T-helper 17 cell (primary cell): ENCODE results near the gene LGALS12. TPM values are rescaled to one million over a fixed set of nuclear protein-coding genes. Genes with fewer than 3 reads are reported as not detected.
"Not testable (repeated sequence)": the region's sequence is repeated elsewhere in the genome, so short reads cannot be mapped to it uniquely, and the experiment has no call there.

Source experiments
- ATAC-seq: fragments of 150-1000 bp; cut with Tn5 transposase; 2 replicates; pipeline ENCODE4 v1.10.0; 2021; ENCODE audit warnings: mild to moderate bottlenecking, moderate library complexity
- DNase-seq, 3 donors: peaks; one replicate each; pipeline versions ENCODE4 v3.0.0 to v3.0.0-alpha.2; 2020 to 2021
- H3K9me3 ChIP-seq: one replicate; pipeline ENCODE4 v1.7.0; 2013; ENCODE audit warnings: low read length, mild to moderate bottlenecking; ENCODE audit not compliant: control insufficient read depth, poor library complexity, severe bottlenecking
- H3K27ac Mint-ChIP-seq: one replicate; pipeline ENCODE4 v1.8.0; 2022; ENCODE audit warnings: mild to moderate bottlenecking, moderate library complexity, mixed read lengths
- H3K27me3 Mint-ChIP-seq: one replicate; pipeline ENCODE4 v1.8.0; 2022; ENCODE audit warnings: mixed read lengths
- H3K36me3 Mint-ChIP-seq: one replicate; pipeline ENCODE4 v1.8.0; 2022; ENCODE audit warnings: low read depth, mixed read lengths
- H3K4me1 Mint-ChIP-seq: one replicate; pipeline ENCODE4 v1.8.0; 2022; ENCODE audit warnings: mild to moderate bottlenecking, mixed read lengths
- H3K4me3 Mint-ChIP-seq: one replicate; pipeline ENCODE4 v1.8.0; 2022; ENCODE audit warnings: mild to moderate bottlenecking, moderate library complexity, mixed read lengths
- total RNA-seq, 4 donors: library from RNA in 2 of 4; stranded (reverse) in 2 of 4; gene quantifications; one replicate each; pipeline ENCODE4 v1.2.3 and lab custom pipeline; 2022 to 2026

Gene LGALS12
- total RNA-seq, 2 donors from 2014 or later = 0.72 to 9.7 TPM

DNA sequence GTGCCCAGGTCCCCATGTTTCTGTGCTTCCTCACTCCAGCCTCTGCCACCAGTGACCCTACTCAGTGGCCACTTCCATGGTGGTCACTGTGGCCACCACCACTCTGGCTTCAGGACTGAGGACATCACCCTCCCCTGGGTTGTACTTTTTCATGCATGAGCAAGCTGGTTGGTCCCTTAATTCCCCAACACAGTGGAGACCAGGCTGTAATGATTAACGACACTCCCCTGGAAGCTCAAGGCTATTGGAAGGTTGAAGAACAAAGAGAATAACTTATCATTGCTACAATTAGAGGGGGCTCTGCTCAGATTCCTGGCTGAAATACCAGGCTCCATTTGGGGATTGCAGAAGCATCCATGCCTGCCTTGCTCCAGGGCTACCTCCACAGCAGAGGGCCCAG is 41.2 kb downstream of the LGALS12 start:
- Mint-ChIP-seq H3K4me3 (no peak overlapping the region), H3K27me3 (no peaks in the 10 kb centered on the region), H3K36me3 (peaks cover 11% of the 10 kb centered on the region), H3K4me1 (peaks cover 22% of the 10 kb centered on the region), H3K27ac (peak overlapping the region; percentile 47)
- H3K9me3 ChIP-seq = no peaks in the 10 kb centered on the region
- ATAC-seq = no peak
- DNase-seq = no peak

DNA sequence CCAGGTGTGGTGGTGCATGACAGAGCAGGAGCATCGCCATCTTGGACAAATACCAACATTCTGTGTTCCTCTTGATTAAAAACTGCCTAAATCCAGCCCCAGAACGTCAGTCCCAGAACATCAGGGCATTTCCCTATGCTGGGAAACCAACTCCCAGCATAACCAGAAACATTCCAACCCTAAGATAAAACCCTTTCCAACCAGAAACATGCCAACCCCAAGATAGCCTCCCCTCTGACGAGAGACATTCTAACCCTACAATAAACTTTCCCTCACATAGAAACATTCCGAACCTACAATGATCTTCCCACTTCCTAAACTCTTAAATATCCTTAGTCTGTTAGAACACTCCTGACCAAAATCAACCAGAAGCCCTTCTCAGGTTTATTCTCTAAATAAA is 42.3 kb downstream of the LGALS12 start:
- ATAC-seq = no peak
- peaks cover 9% of the 10 kb centered on the region for H3K36me3 Mint-ChIP-seq
- peaks cover 24% of the 10 kb centered on the region for H3K4me1 Mint-ChIP-seq
- no peaks in the 10 kb centered on the region for H3K9me3 ChIP-seq
- no peaks in the 10 kb centered on the region for H3K27me3 Mint-ChIP-seq
- no peak for DNase-seq
- no peak overlapping the region for H3K4me3 Mint-ChIP-seq
- H3K27ac Mint-ChIP-seq = no peak overlapping the region

DNA sequence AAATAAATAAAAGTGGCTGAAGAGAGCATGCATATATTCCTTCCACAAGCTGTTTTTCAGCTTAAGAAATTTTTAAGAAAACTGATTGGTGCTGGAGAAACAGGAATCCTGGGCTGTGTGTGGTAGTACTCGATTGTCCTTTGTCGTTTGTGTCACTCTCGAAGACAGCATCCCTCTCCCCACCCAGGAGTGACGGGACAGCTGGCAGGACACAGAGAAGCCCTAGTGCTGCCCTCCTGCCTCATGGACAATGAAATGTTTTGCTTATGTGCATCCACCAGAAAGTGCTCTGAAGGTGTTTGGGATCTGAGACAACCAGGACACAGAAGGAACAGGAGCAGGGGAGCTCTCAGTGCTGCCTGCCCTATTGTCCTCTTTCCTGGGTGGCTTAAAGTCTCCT is 43.5 kb downstream of the LGALS12 start:
- H3K9me3 ChIP-seq = no peaks in the 10 kb centered on the region
- peak overlapping the region; percentile 87 for H3K27ac Mint-ChIP-seq
- DNase-seq = no peak

DNA sequence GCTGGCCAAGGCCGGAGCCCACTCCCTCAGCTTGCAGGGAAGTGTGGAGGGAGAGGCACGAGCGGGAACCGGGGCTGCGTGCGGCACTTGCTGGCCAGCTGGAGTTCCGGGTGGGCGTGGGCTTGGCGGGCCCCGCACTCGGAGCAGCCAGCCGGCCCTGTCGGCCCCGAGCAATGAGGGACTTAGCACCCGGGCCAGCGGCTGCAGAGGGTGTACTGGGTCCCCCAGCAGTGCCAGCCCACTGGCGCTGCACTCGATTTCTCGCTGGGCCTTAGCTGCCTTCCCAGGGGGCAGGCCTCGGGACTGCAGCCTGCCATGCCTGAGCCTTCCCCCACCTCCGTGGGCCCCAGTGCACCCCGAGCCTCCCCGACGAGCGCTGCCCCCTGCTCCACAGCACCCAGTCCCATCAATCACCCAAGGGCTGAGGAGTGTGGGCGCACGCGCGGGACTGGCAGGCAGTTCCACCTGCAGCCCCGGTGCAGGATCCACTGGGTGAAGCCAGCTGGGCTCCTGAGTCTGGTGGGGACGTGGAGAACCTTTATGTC is 44.3 kb downstream of the LGALS12 start:
- H3K27me3 Mint-ChIP-seq, H3K36me3 Mint-ChIP-seq, ATAC-seq, DNase-seq, H3K4me3 Mint-ChIP-seq, H3K9me3 ChIP-seq, H3K27ac Mint-ChIP-seq: not testable (repeated sequence)
- peaks cover 31% of the 10 kb centered on the region for H3K4me1 Mint-ChIP-seq

More for the DNA sequence above, 43.5 kb downstream of the LGALS12 start:
- Mint-ChIP-seq H3K4me3 (peak overlapping the region; percentile 50), H3K36me3 (peaks cover 9% of the 10 kb centered on the region), H3K4me1 (peaks cover 31% of the 10 kb centered on the region), H3K27me3 (no peaks in the 10 kb centered on the region)
- ATAC-seq = no peak

DNA sequence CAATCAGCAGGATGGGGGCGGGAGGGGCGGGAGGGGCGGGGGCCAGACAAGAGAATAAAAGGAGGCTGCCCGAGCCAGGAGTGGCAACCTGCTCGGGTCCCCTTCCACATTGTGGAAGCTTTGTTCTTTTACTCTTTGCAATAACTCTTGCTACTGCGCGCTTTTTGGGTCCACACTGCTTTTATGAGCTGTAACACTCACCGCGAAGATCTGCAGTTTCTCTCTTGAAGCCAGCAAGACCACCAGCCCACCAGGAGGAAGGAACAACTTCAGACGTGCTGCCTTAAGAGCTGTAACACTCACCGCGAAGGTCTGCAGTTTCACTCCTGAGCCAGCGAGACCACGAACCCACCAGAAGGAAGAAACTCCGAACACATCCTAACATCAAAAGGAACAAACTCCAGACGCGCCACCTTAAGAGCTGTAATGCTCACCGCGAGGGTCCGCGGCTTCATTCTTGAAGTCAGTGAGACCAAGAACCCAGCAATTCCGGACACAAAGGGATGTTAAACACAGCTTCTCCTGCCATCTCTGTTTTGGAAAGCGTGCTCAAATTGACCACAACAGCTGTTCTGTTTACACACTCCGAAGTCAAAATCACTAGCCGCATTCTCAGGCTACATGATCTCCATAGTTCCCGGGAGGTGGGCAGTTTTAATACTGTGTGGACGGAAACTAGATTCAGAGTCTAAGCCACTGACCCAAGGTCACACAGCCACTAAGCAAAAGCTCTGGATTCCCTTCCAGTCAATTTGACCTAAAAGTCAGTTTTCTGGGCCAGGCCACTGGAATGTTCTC is 45.4 kb downstream of the LGALS12 start:
- Mint-ChIP-seq H3K27ac (peak overlapping the region; percentile 92), H3K27me3 (no peaks in the 10 kb centered on the region), H3K4me1 (peaks cover 28% of the 10 kb centered on the region), H3K36me3 (peaks cover 9% of the 10 kb centered on the region), H3K4me3 (peak overlapping the region; percentile 69)
- H3K9me3 ChIP-seq = no peaks in the 10 kb centered on the region
- ATAC-seq (no peak), DNase-seq (no peak)

DNA sequence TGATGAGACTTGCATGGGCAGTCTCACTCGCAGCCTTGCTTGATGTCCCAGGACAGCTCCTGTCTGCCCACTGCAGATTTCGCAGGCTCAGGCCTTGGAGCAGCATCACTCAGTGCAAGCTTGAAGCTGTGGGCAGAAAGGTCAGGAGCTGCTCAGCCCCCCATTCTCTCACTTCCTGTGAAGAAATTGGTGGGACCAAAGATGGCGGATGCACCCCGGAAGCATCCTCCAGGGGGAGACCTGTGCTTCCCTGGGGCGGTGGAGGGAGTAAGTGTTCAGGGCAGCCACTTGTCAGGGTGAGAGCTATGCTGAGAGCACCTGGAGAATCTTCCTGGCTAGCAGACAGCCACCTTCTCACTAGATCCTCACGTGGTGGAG is 46.0 kb downstream of the LGALS12 start:
- no peak for DNase-seq
- no peaks in the 10 kb centered on the region for H3K9me3 ChIP-seq
- H3K27ac Mint-ChIP-seq = peak overlapping the region; percentile 92
- ATAC-seq = no peak
- peaks cover 27% of the 10 kb centered on the region for H3K4me1 Mint-ChIP-seq
- H3K27me3 Mint-ChIP-seq = no peaks in the 10 kb centered on the region
- peaks cover 6% of the 10 kb centered on the region for H3K36me3 Mint-ChIP-seq
- peak overlapping the region; percentile 69 for H3K4me3 Mint-ChIP-seq

DNA sequence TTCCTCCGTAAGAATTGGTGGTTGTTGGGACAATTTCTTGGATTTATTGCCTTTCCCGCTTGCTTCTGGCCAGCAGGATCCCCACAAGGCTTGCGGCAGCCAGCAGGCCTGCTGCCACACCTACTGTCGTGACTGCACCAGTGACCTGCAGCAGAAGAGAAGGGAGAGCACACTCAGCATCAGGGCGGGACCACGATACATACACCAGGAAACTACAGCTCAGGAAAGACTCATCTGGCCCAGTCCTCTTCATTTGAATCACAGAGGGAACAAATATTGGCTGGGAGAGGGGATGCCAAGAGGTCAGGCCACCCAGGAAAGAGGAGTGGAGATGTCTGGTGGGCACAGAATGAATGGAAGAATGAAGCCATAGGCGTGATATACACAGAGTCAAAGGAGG is 47.0 kb downstream of the LGALS12 start:
- Mint-ChIP-seq H3K27me3 (no peaks in the 10 kb centered on the region), H3K4me1 (peaks cover 27% of the 10 kb centered on the region)

DNA sequence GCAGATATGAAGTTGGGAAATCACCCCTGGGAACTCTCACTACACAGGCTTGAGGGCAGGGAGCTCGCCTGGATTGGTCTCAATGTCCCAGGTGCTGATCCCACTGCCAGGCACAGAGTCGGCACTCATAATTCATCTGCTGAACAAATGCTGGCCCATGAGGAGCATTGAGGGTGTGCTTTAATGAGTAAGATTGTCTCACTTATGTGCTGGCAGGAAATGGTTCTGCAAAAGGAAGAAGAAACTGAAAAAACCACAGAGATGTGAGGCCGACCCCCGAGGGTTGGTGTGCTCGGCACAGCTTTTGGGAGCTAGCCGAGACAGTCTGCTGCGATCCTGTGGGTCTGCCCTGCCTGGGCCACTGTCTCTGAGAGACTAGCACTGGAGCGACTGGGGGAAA is 47.9 kb downstream of the LGALS12 start:
- no peaks in the 10 kb centered on the region for H3K9me3 ChIP-seq
- Mint-ChIP-seq H3K4me3 (peak overlapping the region; percentile 83), H3K4me1 (peaks cover 23% of the 10 kb centered on the region), H3K27me3 (no peaks in the 10 kb centered on the region), H3K27ac (peak overlapping the region; percentile 92), H3K36me3 (no peaks in the 10 kb centered on the region)
- ATAC-seq (peak; percentile 82), DNase-seq (no peak)

More for the DNA sequence above, 47.0 kb downstream of the LGALS12 start:
- ATAC-seq (no peak), DNase-seq (no peak)
- Mint-ChIP-seq H3K4me3 (peak overlapping the region; percentile 83), H3K27ac (peak overlapping the region; percentile 92), H3K36me3 (peaks cover 3% of the 10 kb centered on the region)
- no peaks in the 10 kb centered on the region for H3K9me3 ChIP-seq

DNA sequence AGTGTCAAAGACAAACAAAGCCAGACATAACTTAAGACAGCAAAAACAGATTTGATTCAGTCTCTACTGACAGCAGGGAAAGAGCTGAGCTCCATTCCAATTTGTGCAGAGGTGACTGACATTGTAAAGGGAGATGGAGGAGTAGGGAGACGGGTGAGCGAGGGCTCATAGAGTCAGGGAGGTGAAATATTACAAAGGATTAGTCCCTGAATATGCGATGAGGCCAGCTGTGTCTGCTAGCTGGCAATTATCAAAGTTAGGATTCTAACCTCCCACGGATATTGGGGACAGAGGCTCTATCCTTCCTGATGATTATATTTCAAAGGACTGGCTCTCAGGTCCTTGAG is 49.0 kb downstream of the LGALS12 start:
- Mint-ChIP-seq H3K27me3 (no peaks in the 10 kb centered on the region), H3K36me3 (no peaks in the 10 kb centered on the region), H3K4me3 (no peak overlapping the region), H3K27ac (peak overlapping the region; percentile 92), H3K4me1 (peaks cover 25% of the 10 kb centered on the region)
- no peaks in the 10 kb centered on the region for H3K9me3 ChIP-seq
- ATAC-seq (no peak), DNase-seq (no peak)

DNA sequence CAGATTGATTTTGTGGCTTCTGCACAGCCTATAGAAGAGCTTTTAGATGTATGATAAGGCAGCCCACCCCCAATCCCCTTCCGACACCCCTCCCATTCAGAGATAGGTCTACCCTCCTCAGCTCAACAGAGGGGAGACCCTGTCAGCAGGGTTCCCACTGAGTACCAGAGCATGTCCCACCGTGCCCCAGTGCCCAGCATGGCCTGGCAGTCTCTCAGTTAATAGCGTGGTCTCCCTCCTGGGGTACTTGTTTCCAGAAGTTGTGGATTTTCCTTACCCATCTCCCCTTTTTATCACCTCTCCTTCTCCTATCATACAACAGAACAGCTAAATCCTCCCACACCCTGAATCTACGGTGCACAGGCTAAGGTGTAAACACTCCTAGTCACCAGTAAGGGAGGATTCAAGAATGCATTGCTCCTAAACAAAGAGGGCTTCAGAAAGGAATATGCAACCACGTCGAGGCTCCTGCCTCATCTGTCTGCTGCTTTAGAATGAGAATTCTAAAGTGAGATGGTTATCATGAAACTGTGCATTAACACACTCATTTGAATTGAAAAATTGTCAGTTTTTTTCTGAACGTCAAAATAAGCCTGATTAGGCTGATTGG is 50.6 kb downstream of the LGALS12 start:
- Mint-ChIP-seq H3K36me3 (no peaks in the 10 kb centered on the region), H3K4me1 (peaks cover 32% of the 10 kb centered on the region), H3K27ac (no peak overlapping the region), H3K27me3 (no peaks in the 10 kb centered on the region), H3K4me3 (no peak overlapping the region)
- DNase-seq (no peak), ATAC-seq (no peak)
- H3K9me3 ChIP-seq = no peaks in the 10 kb centered on the region

DNA sequence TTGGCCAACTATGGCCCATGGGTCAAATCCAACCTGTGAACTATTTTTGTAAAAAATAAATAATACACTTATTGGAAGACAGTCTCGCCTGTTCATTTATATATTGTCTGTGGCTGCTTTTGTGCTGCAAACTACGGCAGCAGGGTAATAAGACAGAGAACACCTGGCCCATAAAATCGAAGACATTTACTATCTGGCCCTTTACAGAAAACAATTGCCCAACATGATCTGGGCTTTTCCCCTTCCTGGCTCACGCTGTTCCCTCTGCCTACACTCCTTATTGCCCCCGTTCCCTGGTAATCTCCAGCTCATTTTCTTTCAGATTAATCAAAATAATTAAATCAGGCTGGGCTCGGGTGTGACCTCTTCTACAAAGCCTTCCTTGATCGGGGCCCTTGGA is 51.7 kb downstream of the LGALS12 start:
- Mint-ChIP-seq H3K4me3 (no peak overlapping the region), H3K36me3 (no peaks in the 10 kb centered on the region), H3K27ac (no peak overlapping the region), H3K27me3 (no peaks in the 10 kb centered on the region), H3K4me1 (peaks cover 31% of the 10 kb centered on the region)
- ATAC-seq (no peak), DNase-seq (no peak)
- no peaks in the 10 kb centered on the region for H3K9me3 ChIP-seq

DNA sequence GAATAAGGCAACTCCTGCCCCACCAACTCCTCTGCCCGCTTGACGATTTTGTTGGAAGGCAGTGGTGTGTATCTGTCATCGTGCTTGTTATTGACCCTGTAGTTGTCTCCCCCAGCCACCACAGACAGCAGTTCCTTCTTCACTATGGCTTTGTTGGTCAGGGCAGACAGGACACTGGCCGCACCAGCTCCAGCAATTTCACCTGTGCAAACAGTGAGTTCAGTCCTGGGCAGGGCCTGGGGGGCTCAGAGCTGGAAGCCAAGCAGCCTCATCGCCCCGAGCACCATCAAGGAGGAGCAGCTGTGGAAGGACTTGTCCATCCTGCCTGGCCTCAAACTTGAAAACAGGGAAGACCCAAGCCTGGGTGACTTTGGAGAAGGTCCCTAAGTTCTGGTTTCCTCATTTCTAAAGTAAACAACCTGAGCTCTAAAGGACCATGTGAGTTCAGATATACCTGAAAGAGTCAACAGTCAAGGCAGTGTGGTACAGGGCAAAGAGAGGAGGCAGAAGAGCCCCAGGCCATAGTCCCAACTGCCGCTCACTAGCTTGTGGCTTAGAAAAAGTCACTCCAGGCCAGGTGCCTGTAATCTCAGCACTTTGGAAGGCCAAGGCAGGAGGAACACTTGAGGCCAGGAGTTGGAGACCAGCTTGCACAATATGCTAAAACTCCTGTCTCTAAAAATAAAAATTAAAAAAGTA is 52.7 kb downstream of the LGALS12 start:
- DNase-seq (no peak), ATAC-seq (no peak)
- Mint-ChIP-seq H3K36me3 (no peaks in the 10 kb centered on the region), H3K4me3 (no peak overlapping the region), H3K4me1 (peaks cover 23% of the 10 kb centered on the region), H3K27me3 (no peaks in the 10 kb centered on the region), H3K27ac (peak overlapping the region; percentile 21)
- H3K9me3 ChIP-seq = no peaks in the 10 kb centered on the region

DNA sequence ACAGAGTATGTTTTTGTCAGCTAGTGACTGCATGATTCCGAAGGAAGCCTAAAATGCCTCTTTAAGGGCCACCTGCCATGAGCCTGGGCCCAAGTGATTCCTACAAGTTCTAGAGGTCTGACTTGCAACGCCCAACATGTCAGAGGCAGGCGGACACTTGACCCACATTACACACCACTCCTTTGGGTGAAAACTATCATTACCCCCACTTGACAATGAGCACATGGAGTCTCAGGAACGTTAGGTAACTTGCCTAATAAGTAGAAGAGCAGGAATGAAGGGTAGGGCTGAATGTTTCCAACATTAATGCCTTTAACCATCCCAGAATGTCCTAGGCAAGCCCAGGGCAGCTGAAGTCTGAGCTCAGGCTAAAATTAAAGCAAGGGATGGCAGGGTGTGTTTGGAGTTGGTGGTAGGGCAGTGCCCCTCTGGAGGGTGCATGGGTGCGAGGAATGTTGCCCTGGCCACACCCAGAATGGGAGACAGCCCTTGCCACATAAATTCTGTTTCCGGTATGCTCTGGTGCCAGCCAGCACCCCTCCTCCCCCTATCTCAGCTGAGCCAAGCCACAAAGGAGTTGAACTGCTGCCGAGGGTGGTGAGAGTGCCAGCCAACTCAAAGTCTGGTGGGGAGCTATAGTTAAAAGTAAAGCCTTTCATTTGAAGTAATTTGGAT is 54.8 kb downstream of the LGALS12 start:
- H3K4me3 Mint-ChIP-seq = peak overlapping the region; percentile 25
- peak overlapping the region; percentile 79 for H3K27ac Mint-ChIP-seq
- no peaks in the 10 kb centered on the region for H3K27me3 Mint-ChIP-seq
- peak; percentile 73 for ATAC-seq
- DNase-seq = no peak
- peaks cover 26% of the 10 kb centered on the region for H3K4me1 Mint-ChIP-seq
- no peaks in the 10 kb centered on the region for H3K9me3 ChIP-seq
- H3K36me3 Mint-ChIP-seq = no peaks in the 10 kb centered on the region
